GM20000 (cell line): ENCODE measurements around the gene ARHGAP26.

ENCODE experiments used
- DNase-seq: peaks from one replicate; pipeline ENCODE4 v3.0.0; 2012; ENCODE audit warnings: low spot score
- TF ChIP-seq, protein P1 (sequence below): IDR thresholded peaks from 2 replicates; pipeline ENCODE4 v1.5.1; 2012; ENCODE audit warnings: mild to moderate bottlenecking, control low read depth; ENCODE audit errors: extremely low read depth, missing control alignments

ARHGAP26 gene

DNA sequence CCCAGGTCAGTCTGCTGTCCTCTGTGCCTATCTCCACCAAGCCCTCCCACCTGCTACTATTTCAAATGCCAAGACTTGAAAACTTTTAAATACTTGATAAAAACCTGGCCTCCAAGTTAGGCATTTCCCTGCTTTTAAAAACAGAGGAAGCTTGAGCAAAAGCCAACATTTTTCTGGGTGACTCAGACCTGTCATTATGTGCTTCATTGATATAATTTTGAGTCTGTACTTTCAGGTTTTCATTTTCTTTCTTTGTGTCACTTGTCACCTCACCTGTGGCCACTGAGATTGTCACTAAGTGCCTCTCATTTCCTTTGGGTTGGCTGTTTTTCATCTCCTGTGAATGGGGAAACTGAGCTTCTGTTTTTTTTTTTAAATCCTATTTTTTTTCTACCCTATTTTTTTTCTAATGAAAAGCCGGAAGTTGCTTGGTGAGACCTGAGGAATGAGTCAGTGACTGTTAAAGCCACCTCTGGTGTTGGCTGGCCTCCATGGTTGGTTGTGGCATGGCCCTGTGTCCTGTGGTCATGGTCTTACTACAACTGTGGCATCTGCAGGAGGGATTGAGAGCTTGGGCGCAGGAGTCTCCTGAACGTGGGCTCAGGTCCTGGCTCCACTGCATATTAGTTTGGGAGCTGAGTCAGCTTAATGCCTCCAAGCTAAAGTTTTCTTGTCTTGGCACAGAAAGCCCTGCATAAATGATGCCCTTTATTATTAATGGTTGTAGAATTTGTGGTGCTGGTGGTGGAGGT, 56.7 kb downstream of the ARHGAP26 start:
- TF ChIP-seq, protein P1, sequence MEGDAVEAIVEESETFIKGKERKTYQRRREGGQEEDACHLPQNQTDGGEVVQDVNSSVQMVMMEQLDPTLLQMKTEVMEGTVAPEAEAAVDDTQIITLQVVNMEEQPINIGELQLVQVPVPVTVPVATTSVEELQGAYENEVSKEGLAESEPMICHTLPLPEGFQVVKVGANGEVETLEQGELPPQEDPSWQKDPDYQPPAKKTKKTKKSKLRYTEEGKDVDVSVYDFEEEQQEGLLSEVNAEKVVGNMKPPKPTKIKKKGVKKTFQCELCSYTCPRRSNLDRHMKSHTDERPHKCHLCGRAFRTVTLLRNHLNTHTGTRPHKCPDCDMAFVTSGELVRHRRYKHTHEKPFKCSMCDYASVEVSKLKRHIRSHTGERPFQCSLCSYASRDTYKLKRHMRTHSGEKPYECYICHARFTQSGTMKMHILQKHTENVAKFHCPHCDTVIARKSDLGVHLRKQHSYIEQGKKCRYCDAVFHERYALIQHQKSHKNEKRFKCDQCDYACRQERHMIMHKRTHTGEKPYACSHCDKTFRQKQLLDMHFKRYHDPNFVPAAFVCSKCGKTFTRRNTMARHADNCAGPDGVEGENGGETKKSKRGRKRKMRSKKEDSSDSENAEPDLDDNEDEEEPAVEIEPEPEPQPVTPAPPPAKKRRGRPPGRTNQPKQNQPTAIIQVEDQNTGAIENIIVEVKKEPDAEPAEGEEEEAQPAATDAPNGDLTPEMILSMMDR, result no peak
- no peak for DNase-seq

DNA sequence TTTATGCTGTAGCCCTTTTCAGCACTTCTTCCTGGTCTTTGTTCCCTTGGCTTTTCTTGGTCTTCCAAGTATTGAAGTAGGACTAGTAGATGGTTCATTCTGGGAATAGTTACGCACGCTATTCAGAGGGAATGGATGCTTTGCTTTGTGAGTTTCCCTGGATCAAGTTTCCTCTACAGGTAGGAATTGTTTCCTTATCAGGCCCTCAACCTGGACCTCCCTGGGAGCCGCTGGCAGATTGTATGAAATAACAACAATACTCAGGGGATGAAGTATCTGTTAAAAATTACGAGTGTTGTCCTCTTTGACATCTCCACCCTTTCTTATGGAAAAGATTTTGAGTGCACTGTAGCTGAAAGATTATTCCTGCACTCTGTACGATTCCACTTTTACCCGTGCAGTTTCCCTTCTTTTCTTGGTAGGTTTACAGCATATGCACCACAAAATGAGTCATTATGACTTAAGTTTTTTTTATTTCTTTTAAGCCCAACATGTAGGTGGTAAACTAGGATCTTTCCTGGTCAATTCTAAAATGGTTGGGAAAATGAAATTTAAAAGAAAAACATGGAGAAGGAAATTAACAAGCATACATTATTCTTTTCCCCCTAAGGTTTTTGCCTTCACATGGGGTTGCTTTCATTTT, 57.9 kb downstream of the ARHGAP26 start:
- no peak for DNase-seq
- TF ChIP-seq, protein P1, result no peak

DNA sequence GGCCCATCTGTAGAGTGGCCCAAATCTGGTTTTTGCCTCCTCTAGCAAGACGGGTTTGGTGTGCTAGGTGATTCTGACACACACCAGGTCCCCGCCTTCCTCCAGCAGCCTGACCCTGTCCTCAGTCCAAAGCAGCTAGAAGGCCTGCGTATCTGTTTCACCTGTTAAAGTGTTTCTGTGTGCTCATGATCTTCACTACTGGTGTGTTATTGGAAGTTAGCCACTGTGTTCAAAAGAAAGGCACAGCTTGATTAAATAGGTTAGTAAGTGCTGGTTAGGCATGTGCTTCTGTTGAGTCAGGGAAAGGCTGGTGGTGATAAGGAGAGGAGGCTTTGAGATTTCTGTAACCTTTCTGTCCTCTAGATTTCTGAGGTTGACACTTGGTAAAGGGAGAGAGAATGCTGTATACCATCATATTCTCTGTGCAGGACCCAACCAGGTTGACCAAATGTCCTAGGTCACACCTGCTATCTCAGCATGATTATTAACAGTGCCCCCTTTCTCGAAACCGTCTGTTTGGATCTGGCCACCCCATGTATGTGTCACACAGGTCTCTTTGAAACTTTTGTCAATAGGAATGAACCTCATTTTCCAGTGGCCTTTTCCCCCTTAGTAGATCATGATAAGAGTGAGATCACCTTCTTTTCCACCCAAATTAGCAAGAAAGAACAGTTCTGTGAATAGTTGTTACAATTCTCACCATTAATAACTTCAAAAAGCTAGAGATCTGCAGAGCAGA, 58.8 kb downstream of the ARHGAP26 start:
- no peak for DNase-seq

DNA sequence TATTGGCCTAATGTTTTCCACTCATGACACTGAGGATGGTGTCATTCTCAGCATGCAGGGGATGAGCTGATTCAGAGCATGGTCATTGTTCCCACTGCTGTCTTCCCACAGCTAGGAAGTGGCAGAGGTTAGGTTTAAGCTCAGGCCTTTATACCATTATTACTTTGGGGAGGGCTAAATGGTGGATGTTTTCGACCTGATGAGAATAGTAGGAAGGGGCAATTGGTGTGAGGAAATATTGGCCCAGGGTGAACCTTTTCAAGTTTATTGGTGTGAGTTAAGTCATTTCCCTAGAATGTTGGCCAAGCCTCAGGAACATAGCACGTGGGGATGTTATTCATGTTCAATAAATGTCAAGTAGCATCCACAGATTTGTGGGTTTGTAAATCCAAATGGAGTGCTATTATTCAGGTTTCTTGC, 59.6 kb downstream of the ARHGAP26 start:
- DNase-seq, result no peak
- TF ChIP-seq, protein P1, result no peak

More for the DNA sequence above, 58.8 kb downstream of the ARHGAP26 start:
- TF ChIP-seq, protein P1, result no peak

DNA sequence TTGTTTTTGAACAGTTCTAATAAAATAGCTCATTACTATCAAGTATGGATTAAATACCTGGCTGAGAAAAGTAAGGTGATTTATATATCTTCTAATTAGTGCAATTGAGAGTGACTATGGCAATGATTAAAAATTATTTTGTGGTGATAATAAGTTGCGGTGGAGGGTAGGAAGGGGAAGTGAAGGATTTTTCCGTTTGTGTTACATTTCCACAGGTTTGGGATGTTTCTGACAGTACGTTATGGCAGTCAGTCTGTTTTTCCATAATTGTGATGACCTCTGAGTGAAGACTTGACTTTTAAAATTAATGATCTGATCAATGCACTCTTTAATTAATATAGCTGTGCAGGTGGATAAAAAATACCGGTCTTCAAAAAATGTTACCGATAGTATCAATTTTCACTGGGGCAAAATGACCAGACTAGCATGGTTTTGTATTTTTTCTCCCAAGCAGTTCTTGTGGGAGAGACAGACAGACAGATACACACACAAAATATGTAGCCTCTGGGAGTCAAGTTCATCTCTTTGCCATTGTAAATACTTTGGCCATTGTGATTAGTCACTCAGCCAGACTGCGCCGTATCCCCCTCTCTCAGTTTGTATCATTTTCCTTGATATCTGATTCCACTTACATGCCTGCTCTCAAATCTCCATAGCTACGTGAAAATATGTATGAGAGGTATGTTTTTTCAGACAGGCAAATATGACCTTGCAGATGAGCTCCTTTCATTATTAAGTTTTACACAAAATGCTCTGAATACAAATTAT, 60.2 kb downstream of the ARHGAP26 start:
- TF ChIP-seq, protein P1, result no peak
- no peak for DNase-seq

DNA sequence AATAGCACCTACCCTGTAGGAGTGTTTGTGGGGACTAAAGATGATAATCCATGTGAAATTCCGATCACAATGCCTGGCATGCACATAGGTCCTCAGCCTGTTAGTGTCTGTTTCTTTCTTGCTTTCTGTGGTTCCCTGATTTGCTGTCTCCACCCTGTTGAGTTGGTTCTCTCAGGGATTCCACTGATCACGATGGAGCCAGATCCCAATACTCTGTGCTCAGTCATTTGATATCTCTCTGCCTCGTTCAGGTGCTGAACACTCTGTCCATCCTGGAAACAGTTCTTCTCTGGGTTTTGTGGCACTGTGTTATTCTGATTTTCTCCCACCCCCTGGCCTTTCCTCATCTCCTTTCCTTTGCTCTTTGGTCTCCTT, 60.8 kb downstream of the ARHGAP26 start:
- no peak for DNase-seq
- TF ChIP-seq, protein P1, result no peak
